Neutrophil (primary cell): Measurements from ENCODE around the gene OTOR.

Source experiments
- H3K27ac ChIP-seq: fragments of 200-600 bp; sonication (generic); 2 replicates; pipeline ENCODE4 v1.5.1; 2016; ENCODE audit warnings: mild to moderate bottlenecking, moderate library complexity
- H3K27me3 ChIP-seq: fragments of 200-600 bp; sonication (generic); 2 replicates; pipeline ENCODE4 v1.6.0; 2016; ENCODE audit warnings: mild to moderate bottlenecking
- H3K36me3 ChIP-seq: fragments of 200-600 bp; sonication (generic); 2 replicates; pipeline ENCODE4 v1.5.1; 2017
- H3K4me1 ChIP-seq, 2 experiments: fragments of 200-600 bp in 1 of 2; sonication (generic) in 1 of 2; 1 replicate in 1 of 2; 2 replicates in 1 of 2; pipeline versions ENCODE4 v1.5.1 to v1.6.1; 2013 to 2016; ENCODE audit warnings: low read depth in 1 of 2, low read length in 1 of 2, mild to moderate bottlenecking in 1 of 2, moderate library complexity in 1 of 2; ENCODE audit not compliant: control insufficient read depth in 1 of 2, insufficient read depth in 1 of 2
- H3K4me3 ChIP-seq, 2 experiments: fragments of 200-600 bp in 1 of 2; sonication (generic) in 1 of 2; 1 replicate in 1 of 2; 2 replicates in 1 of 2; pipeline ENCODE4 v1.5.1; 2013 to 2016; ENCODE audit warnings: low read depth in 1 of 2, low read length in 1 of 2, mild to moderate bottlenecking in 1 of 2, moderate library complexity in 1 of 2
- H3K9me3 ChIP-seq: fragments of 200-600 bp; sonication (generic); 2 replicates; pipeline ENCODE4 v1.5.1; 2016
- CTCF ChIP-seq: fragments of 200-600 bp; sonication (generic); IDR thresholded peaks from 2 replicates; pipeline ENCODE4 v1.5.1; 2016; ENCODE audit warnings: antibody characterized with exemption

OTOR gene

GRCh38 chr20:16760431-16761304, 12.5 kb downstream of the OTOR start:
- no peaks in the 10 kb centered on the region for H3K4me1 ChIP-seq
- no peak overlapping the region for H3K4me3 ChIP-seq
- no peak for TF ChIP-seq CTCF
- no peaks in the 10 kb centered on the region for H3K36me3 ChIP-seq
- H3K27me3 ChIP-seq = peaks cover 11% of the 10 kb centered on the region
- no peak overlapping the region for H3K27ac ChIP-seq
- H3K9me3 ChIP-seq = no peaks in the 10 kb centered on the region

DNA sequence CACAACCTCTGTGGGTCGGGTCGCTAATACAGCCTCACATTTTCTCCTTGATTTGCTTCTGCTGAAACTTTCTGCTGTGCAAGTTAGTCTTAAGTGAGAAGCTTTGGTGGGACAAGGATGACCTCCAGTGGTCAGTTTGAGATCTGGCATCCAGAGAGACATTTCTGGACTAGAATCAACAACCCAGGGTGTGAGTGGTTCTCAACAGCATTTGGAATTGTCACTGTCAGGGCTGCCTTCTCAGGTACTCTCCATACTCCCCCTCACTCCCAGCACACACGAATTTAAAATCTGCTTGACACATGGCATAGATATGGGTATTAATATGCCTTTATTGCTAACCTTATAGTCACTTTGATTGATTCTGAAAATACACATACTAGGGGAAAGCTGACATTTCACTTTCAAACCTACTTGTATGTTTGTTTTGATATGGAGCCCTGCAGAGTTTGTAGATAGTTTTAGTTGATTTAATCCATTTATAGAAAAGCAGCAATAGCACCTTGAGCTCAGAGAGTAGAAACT, 13.2 kb downstream of the OTOR start:
- H3K4me3 ChIP-seq = no peak overlapping the region
- no peak for TF ChIP-seq CTCF

DNA sequence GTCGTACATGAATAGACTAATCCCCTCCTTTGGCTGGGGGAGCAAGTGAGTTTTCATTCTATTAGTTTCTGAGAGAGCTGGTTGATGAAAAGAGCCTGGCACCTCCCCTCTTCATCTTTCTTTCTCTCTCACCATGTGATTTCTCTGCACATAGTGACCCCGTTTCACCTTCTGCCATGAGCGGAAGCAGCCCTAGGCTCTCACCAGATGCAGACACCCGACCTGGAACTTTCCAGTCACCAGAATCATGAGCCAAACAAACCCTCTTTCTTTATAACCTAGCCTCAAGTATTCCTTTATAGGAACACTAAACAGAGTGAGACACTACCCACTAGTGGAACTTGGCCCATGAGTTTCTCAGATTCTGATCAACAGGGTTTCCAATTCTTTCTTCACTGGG, 16.4 kb downstream of the OTOR start:
- H3K36me3 ChIP-seq = no peaks in the 10 kb centered on the region
- peaks cover 18% of the 10 kb centered on the region for H3K27me3 ChIP-seq
- H3K9me3 ChIP-seq = no peaks in the 10 kb centered on the region
- H3K27ac ChIP-seq = no peak overlapping the region
- H3K4me1 ChIP-seq = no peaks in the 10 kb centered on the region
- no peak for TF ChIP-seq CTCF
- H3K4me3 ChIP-seq = no peak overlapping the region

More for the DNA sequence above, 13.2 kb downstream of the OTOR start:
- peaks cover 16% of the 10 kb centered on the region for H3K27me3 ChIP-seq
- no peaks in the 10 kb centered on the region for H3K9me3 ChIP-seq
- no peaks in the 10 kb centered on the region for H3K4me1 ChIP-seq
- H3K36me3 ChIP-seq = no peaks in the 10 kb centered on the region
- H3K27ac ChIP-seq = no peak overlapping the region

GRCh38 chr20:16771213-16771612, 23.1 kb downstream of the OTOR start:
- H3K9me3 ChIP-seq = no peaks in the 10 kb centered on the region
- H3K4me1 ChIP-seq = no peaks in the 10 kb centered on the region
- H3K4me3 ChIP-seq = no peak overlapping the region
- no peak overlapping the region for H3K27ac ChIP-seq
- TF ChIP-seq CTCF = no peak
- no peaks in the 10 kb centered on the region for H3K36me3 ChIP-seq
- peaks cover 4% of the 10 kb centered on the region for H3K27me3 ChIP-seq

DNA sequence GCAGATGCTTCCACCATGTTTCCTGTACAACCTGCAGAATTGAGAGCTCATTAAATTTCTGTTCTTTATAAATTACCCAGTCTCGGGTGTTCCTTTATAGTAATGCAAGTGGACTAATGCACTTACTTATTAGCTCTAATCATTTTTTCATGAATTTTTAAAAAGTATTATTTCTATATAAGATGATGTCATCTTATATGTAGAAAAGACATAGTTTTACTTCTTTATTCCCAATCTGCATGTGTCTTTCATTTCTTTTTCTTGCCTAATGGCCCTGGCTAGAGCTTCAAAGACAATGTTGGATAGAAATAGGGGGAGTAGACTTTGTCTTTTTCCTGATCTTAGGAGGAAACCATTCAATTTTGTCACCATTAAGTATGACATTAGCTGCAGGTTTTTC, 27.8 kb downstream of the OTOR start:
- Histone ChIP-seq H3K36me3 (no peaks in the 10 kb centered on the region), H3K27ac (no peak overlapping the region), H3K4me1 (no peaks in the 10 kb centered on the region), H3K27me3 (no peaks in the 10 kb centered on the region), H3K4me3 (no peak overlapping the region), H3K9me3 (no peaks in the 10 kb centered on the region)
- no peak for TF ChIP-seq CTCF
